SK-N-MC (cell line): Measurements from ENCODE around the gene ZNF438.

ENCODE experiments used
- EZH2 ChIP-seq: fragments of 200-600 bp; sonication (generic); IDR thresholded peaks from one replicate; pipeline ENCODE4 v1.6.1; 2017; ENCODE audit warnings: antibody characterized with exemption
- FOXP2 ChIP-seq: optimal IDR thresholded peaks from 2 replicates; pipeline ENCODE3; 2011; ENCODE audit warnings: mild to moderate bottlenecking, moderate library complexity; ENCODE audit not compliant: insufficient read depth; ENCODE audit errors: extremely low read length, control extremely low read depth
- POLR2AphosphoS5 ChIP-seq: IDR thresholded peaks from 2 replicates; pipeline ENCODE4 v1.6.1; 2012; ENCODE audit warnings: mild to moderate bottlenecking, low read depth, low read length, borderline replicate concordance

- TF ChIP-seq POLR2AphosphoS5 (no peak), EZH2 (no peak), FOXP2 (no peak)
These were observed 191.1 kb downstream of the ZNF438 start for GRCh38 chr10:30840395-30841050.
